WTC11 (cell line): Measurements from ENCODE around the gene METTL24. TPM values are rescaled to one million over a fixed set of nuclear protein-coding genes. Genes with fewer than 3 reads are reported as not detected.

Source experiments
- ATAC-seq: fragments of 200-7000 bp; cut with Tn5 transposase; 2 replicates; pipeline ENCODE4 v1.10.0; 2021; ENCODE audit warnings: mild to moderate bottlenecking, moderate library complexity
- CTCF ChIA-PET: fragments of 300-600 bp; sonication (Branson Sonifier 250); formaldehyde crosslinking; loops from one replicate; lab custom pipeline; 2021; ENCODE audit warnings: antibody characterized with exemption; lab: Charles Lee
- POLR2A ChIA-PET: fragments of 350-600 bp; sonication (Branson Sonifier 250); formaldehyde crosslinking; loops from one replicate; lab custom pipeline; 2021; ENCODE audit warnings: antibody characterized with exemption; lab: Charles Lee
- DNase-seq: peaks from one replicate; pipeline ENCODE4 v3.0.0; 2021; ENCODE audit warnings: low spot score
- H3K27ac Mint-ChIP-seq: 2 replicates; pipeline ENCODE4 v1.8.0; 2021; ENCODE audit warnings: mixed read lengths
- H3K27me3 Mint-ChIP-seq: 2 replicates; pipeline ENCODE4 v1.8.0; 2021; ENCODE audit warnings: low read depth, mild to moderate bottlenecking, moderate library complexity, mixed read lengths
- H3K36me3 Mint-ChIP-seq: 2 replicates; pipeline ENCODE4 v1.8.0; 2021; ENCODE audit warnings: mixed read lengths
- H3K4me1 Mint-ChIP-seq: 2 replicates; pipeline ENCODE4 v1.8.0; 2022; ENCODE audit warnings: mixed read lengths
- H3K4me3 Mint-ChIP-seq: 2 replicates; pipeline ENCODE4 v1.8.0; 2021; ENCODE audit warnings: mild to moderate bottlenecking, moderate library complexity, mixed read lengths
- H3K9me3 Mint-ChIP-seq: 2 replicates; pipeline ENCODE4 v1.8.0; 2021; ENCODE audit warnings: mixed read lengths
- AR ChIP-seq: fragments of 250-450 bp; sonication (Bioruptor Pico); IDR thresholded peaks from 2 replicates; pipeline ENCODE4 v1.9.0; 2021; ENCODE audit warnings: mild to moderate bottlenecking
- ARID4B ChIP-seq: sonication (generic); formaldehyde crosslinking; IDR thresholded peaks from 2 replicates; pipeline ENCODE4 v1.8.0; 2023; ENCODE audit warnings: missing genetic modification reagents, mild to moderate bottlenecking, borderline replicate concordance
- ATF1 ChIP-seq: sonication (generic); formaldehyde crosslinking; IDR thresholded peaks from 2 replicates; pipeline ENCODE4 v1.8.1; 2023; ENCODE audit warnings: mild to moderate bottlenecking, moderate library complexity, missing genetic modification reagents
- E2F5 ChIP-seq: sonication (generic); formaldehyde crosslinking; IDR thresholded peaks from 2 replicates; pipeline ENCODE4 v1.8.1; 2022; ENCODE audit warnings: mild to moderate bottlenecking, moderate library complexity, missing genetic modification reagents
- ESRRA ChIP-seq: sonication (generic); formaldehyde crosslinking; IDR thresholded peaks from 2 replicates; pipeline ENCODE4 v1.8.1; 2022; ENCODE audit warnings: mild to moderate bottlenecking, missing genetic modification reagents, borderline replicate concordance
- FOXJ3 ChIP-seq: sonication (generic); formaldehyde crosslinking; IDR thresholded peaks from 2 replicates; pipeline ENCODE4 v1.9.0; 2021; ENCODE audit warnings: missing genetic modification reagents, mild to moderate bottlenecking, borderline replicate concordance
- GABPB1 ChIP-seq: sonication (generic); formaldehyde crosslinking; IDR thresholded peaks from 2 replicates; pipeline ENCODE4 v1.8.1; 2023; ENCODE audit warnings: mild to moderate bottlenecking, missing genetic modification reagents
- HMGA2 ChIP-seq: fragments of 250-450 bp; sonication (Bioruptor Pico); IDR thresholded peaks from 2 replicates; pipeline ENCODE4 v1.4.0; 2021; ENCODE audit warnings: mild to moderate bottlenecking, moderate library complexity
- JAZF1 ChIP-seq: fragments of 250-450 bp; sonication (Bioruptor Pico); IDR thresholded peaks from 2 replicates; pipeline ENCODE4 v1.9.0; 2021; ENCODE audit warnings: moderate library complexity, mild to moderate bottlenecking, inconsistent platforms
- MXD4 ChIP-seq: fragments of 250-450 bp; sonication (Bioruptor Pico); IDR thresholded peaks from 2 replicates; pipeline ENCODE4 v1.8.0; 2021; ENCODE audit warnings: mild to moderate bottlenecking, moderate library complexity, borderline replicate concordance
- NFE2L1 ChIP-seq: sonication (generic); formaldehyde crosslinking; IDR thresholded peaks from 2 replicates; pipeline ENCODE4 v1.8.1; 2023; ENCODE audit warnings: missing genetic modification reagents
- NR1H2 ChIP-seq: sonication (generic); formaldehyde crosslinking; IDR thresholded peaks from 2 replicates; pipeline ENCODE4 v1.9.0; 2021; ENCODE audit warnings: mild to moderate bottlenecking, moderate library complexity, missing genetic modification reagents
- NR2C2 ChIP-seq: sonication (generic); formaldehyde crosslinking; IDR thresholded peaks from 2 replicates; pipeline ENCODE4 v1.8.0; 2022; ENCODE audit warnings: mild to moderate bottlenecking, missing genetic modification reagents
- USF2 ChIP-seq: sonication (generic); formaldehyde crosslinking; IDR thresholded peaks from 2 replicates; pipeline ENCODE4 v1.8.1; 2023; ENCODE audit warnings: mild to moderate bottlenecking, missing genetic modification reagents, moderate library complexity
- ZNF281 ChIP-seq: sonication (generic); formaldehyde crosslinking; IDR thresholded peaks from 2 replicates; pipeline ENCODE4 v1.8.0; 2023; ENCODE audit warnings: mild to moderate bottlenecking, missing genetic modification reagents
- ZNF671 ChIP-seq: fragments of 250-450 bp; sonication (Bioruptor Pico); IDR thresholded peaks from 2 replicates; pipeline ENCODE4 v1.8.0; 2021; ENCODE audit warnings: mild to moderate bottlenecking
- total RNA-seq: library from RNA; stranded (reverse); gene quantifications from 3 replicates; pipeline ENCODE4 v1.2.3, GENCODE V29; 2021

The METTL24 gene
- total RNA-seq, 1 experiment from 2014 or later = 0.31 TPM

GRCh38 chr6:110323258-110323657 lies 34.9 kb downstream of the METTL24 start:
- no peak; the same call in 1 of the 2 replicates for ATAC-seq
- ChIA-PET POLR2A (no interaction called here), CTCF (interaction anchor here (1.4 kb wide), 1 partner anchor 18 kb away, joined by 6 read pairs; no protein-coding TSS in a partner anchor)
- H3K4me3 Mint-ChIP-seq = no peak overlapping the region
- H3K9me3 Mint-ChIP-seq = no peaks in the 10 kb centered on the region
- TF ChIP-seq NFE2L1 (CRISPR knock-in tag) (no peak), USF2 (CRISPR knock-in tag) (no peak), NR1H2 (CRISPR knock-in tag) (no peak), ZNF671 (no peak), ARID4B (CRISPR knock-in tag) (no peak), E2F5 (CRISPR knock-in tag) (no peak), HMGA2 (CRISPR knock-in tag) (no peak), ESRRA (CRISPR knock-in tag) (no peak), GABPB1 (CRISPR knock-in tag) (no peak), MXD4 (CRISPR knock-in tag) (no peak), ZNF281 (CRISPR knock-in tag) (no peak), FOXJ3 (CRISPR knock-in tag) (no peak), ATF1 (CRISPR knock-in tag) (no peak), AR (no peak), JAZF1 (CRISPR knock-in tag) (no peak), NR2C2 (CRISPR knock-in tag) (no peak)
- peaks cover 5% of the 10 kb centered on the region; the same call in 1 of the 2 replicates for H3K27me3 Mint-ChIP-seq
- peaks cover 36% of the 10 kb centered on the region for H3K4me1 Mint-ChIP-seq
- no peak overlapping the region for H3K27ac Mint-ChIP-seq
- no peak for DNase-seq
- no peaks in the 10 kb centered on the region for H3K36me3 Mint-ChIP-seq
